ENCODE measurements around the gene CYB5R4.

DNA sequence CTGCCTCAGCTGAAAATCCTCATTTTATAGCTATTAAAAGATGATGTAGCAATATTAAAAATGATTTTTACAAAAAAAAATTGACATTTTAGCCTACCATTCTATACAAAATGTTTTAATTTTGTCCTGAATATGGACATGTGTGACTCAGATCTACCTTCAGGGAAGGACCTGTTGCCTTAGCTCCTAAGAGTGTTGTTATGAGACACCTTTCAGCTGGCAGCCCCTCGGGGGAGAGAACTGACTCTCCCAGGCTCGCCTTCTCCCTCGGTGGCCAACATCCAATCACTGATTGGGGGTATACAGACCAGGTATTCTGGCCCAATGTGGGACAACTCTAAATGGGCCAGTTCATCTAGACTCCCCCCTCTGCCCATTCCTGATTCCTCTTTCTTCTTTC is 141.6 kb downstream of the CYB5R4 start:
- no peak for TF ChIP-seq PPARA (CRISPR knock-in tag; IDR thresholded peaks at IDR 0.05; ENCODE audit: borderline replicate concordance)
- TF ChIP-seq, protein P1, sequence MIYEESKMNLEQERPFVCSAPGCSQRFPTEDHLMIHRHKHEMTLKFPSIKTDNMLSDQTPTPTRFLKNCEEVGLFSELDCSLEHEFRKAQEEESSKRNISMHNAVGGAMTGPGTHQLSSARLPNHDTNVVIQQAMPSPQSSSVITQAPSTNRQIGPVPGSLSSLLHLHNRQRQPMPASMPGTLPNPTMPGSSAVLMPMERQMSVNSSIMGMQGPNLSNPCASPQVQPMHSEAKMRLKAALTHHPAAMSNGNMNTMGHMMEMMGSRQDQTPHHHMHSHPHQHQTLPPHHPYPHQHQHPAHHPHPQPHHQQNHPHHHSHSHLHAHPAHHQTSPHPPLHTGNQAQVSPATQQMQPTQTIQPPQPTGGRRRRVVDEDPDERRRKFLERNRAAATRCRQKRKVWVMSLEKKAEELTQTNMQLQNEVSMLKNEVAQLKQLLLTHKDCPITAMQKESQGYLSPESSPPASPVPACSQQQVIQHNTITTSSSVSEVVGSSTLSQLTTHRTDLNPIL (CRISPR knock-in tag; IDR thresholded peaks at IDR 0.05; ENCODE audit: low read depth) = no peak
- no peak for TF ChIP-seq PATZ1 (CRISPR knock-in tag; IDR thresholded peaks at IDR 0.05; ENCODE audit: borderline replicate concordance)
- no peak for TF ChIP-seq ZNF70 (CRISPR knock-in tag; IDR thresholded peaks at IDR 0.05)
- TF ChIP-seq ZNF8 (CRISPR knock-in tag; IDR thresholded peaks at IDR 0.05) = no peak
- TF ChIP-seq ZC3H10 (CRISPR knock-in tag; IDR thresholded peaks at IDR 0.05) = no peak
- no peak for TF ChIP-seq BACH2 (CRISPR knock-in tag; IDR thresholded peaks at IDR 0.05; ENCODE audit: borderline replicate concordance)
- no peak for TF ChIP-seq ESRRG (CRISPR knock-in tag; IDR thresholded peaks at IDR 0.05)
- TF ChIP-seq TCF4 (CRISPR knock-in tag; IDR thresholded peaks at IDR 0.05; ENCODE audit: borderline replicate concordance) = no peak
